IMR-90 (cell line): Measurements from ENCODE around the gene NR6A1. TPM values are rescaled to one million over a fixed set of nuclear protein-coding genes. Genes with fewer than 3 reads are reported as not detected.

ENCODE experiments used
- ATAC-seq: fragments of 200-7000 bp; cut with Tn5 transposase; 2 replicates; pipeline ENCODE4 v1.9.1; 2020; ENCODE audit warnings: low read depth, mild to moderate bottlenecking, moderate library complexity
- BruUV-seq: library from RNA; stranded (reverse); fragments of 400-500 nt; replicated peaks from 2 replicates; lab custom pipeline; 2021; lab: Mats Ljungman, UMichigan
- CTCF ChIA-PET: fragments of 300-600 bp; formaldehyde crosslinking; extraction: SDS; loops from one replicate; lab custom pipeline; 2021; ENCODE audit warnings: antibody characterized with exemption; lab: Yijun Ruan, JAX
- POLR2A ChIA-PET: fragments of 300-600 bp; sonication (Branson Sonifier 250); formaldehyde crosslinking; loops from one replicate; lab custom pipeline; 2022; ENCODE audit warnings: antibody characterized with exemption; ENCODE audit not compliant: unreplicated experiment; lab: Charles Lee
- DNase-seq: peaks from one replicate; pipeline ENCODE4 v3.0.0; 2013
- H2AFZ ChIP-seq: replicated peaks from 2 replicates; pipeline ENCODE3; 2013; ENCODE audit warnings: low read length, mild to moderate bottlenecking; ENCODE audit not compliant: poor library complexity
- H2AK5ac ChIP-seq: 2 replicates; pipeline ENCODE4 v1.6.1; 2013; ENCODE audit warnings: low read depth, low read length, inconsistent platforms
- H2AK9ac ChIP-seq: replicated peaks from 2 replicates; pipeline ENCODE3; 2013; ENCODE audit warnings: mild to moderate bottlenecking, low read depth, low read length, moderate library complexity; ENCODE audit not compliant: poor library complexity
- H2BK120ac ChIP-seq: 2 replicates; pipeline ENCODE4 v1.6.1; 2013; ENCODE audit warnings: low read depth, low read length, inconsistent platforms
- H2BK15ac ChIP-seq: 3 replicates; pipeline ENCODE4 v1.6.1; 2013; ENCODE audit warnings: low read depth, low read length, inconsistent platforms
- H2BK20ac ChIP-seq: 2 replicates; pipeline ENCODE4 v1.6.1; 2013; ENCODE audit warnings: low read depth, mild to moderate bottlenecking, inconsistent platforms, low read length, moderate library complexity
- H2BK5ac ChIP-seq: 2 replicates; pipeline ENCODE4 v1.6.1; 2013; ENCODE audit warnings: mild to moderate bottlenecking, low read depth, low read length, inconsistent platforms; ENCODE audit not compliant: poor library complexity, severe bottlenecking
- H3K14ac ChIP-seq: replicated peaks from 2 replicates; pipeline ENCODE4 v1.6.1; 2013; ENCODE audit warnings: low read depth, low read length, inconsistent platforms
- H3K18ac ChIP-seq: 2 replicates; pipeline ENCODE4 v1.6.1; 2013; ENCODE audit warnings: low read depth, low read length, control low read depth
- H3K23ac ChIP-seq: 2 replicates; pipeline ENCODE4 v1.6.1; 2013; ENCODE audit warnings: low read depth, low read length, inconsistent platforms
- H3K27ac ChIP-seq: 2 replicates; pipeline ENCODE4 v1.5.1; 2013; ENCODE audit warnings: mild to moderate bottlenecking, control low read depth, low read length; ENCODE audit not compliant: insufficient read depth
- H3K27me3 ChIP-seq: 2 replicates; pipeline ENCODE4 v1.6.1; 2013; ENCODE audit warnings: low read length; ENCODE audit not compliant: control insufficient read depth, insufficient read depth
- H3K36me3 ChIP-seq: 2 replicates; pipeline ENCODE4 v1.6.1; 2013; ENCODE audit warnings: low read length, mixed read lengths; ENCODE audit not compliant: control insufficient read depth, insufficient read depth
- H3K4ac ChIP-seq: 2 replicates; pipeline ENCODE4 v1.6.1; 2013; ENCODE audit warnings: low read depth, low read length, inconsistent platforms
- H3K4me1 ChIP-seq: 2 replicates; pipeline ENCODE4 v1.6.1; 2013; ENCODE audit warnings: low read length, mixed read lengths; ENCODE audit not compliant: control insufficient read depth, insufficient read depth
- H3K4me2 ChIP-seq: 2 replicates; pipeline ENCODE4 v1.6.1; 2013; ENCODE audit warnings: low read depth, mild to moderate bottlenecking, control low read depth, low read length, moderate library complexity
- H3K4me3 ChIP-seq: 2 replicates; pipeline ENCODE4 v1.5.1; 2013; ENCODE audit warnings: low read depth, mild to moderate bottlenecking, control low read depth, low read length, moderate library complexity; ENCODE audit not compliant: insufficient read depth
- H3K56ac ChIP-seq: 2 replicates; pipeline ENCODE4 v1.6.1; 2013; ENCODE audit warnings: low read length, inconsistent platforms; ENCODE audit not compliant: insufficient read depth; ENCODE audit errors: extremely low read depth
- H3K79me1 ChIP-seq, 2 experiments: 2 replicates each; pipeline ENCODE4 v1.6.1; 2013; ENCODE audit warnings: low read length in 2 of 2, inconsistent platforms in 1 of 2, low read depth in 1 of 2
- H3K9ac ChIP-seq: 2 replicates; pipeline ENCODE4 v1.6.1; 2013; ENCODE audit warnings: low read depth, low read length, control low read depth
- H3K9me1 ChIP-seq: 2 replicates; pipeline ENCODE4 v1.6.1; 2013; ENCODE audit warnings: low read length, inconsistent platforms; ENCODE audit not compliant: insufficient read depth
- H3K9me3 ChIP-seq: 2 replicates; pipeline ENCODE4 v1.6.1; 2013; ENCODE audit warnings: low read length; ENCODE audit not compliant: control insufficient read depth, insufficient read depth
- H4K20me1 ChIP-seq: 2 replicates; pipeline ENCODE4 v1.6.1; 2013; ENCODE audit warnings: low read length, inconsistent platforms; ENCODE audit not compliant: insufficient read depth
- H4K5ac ChIP-seq: 2 replicates; pipeline ENCODE4 v1.6.1; 2013; ENCODE audit warnings: mild to moderate bottlenecking, low read depth, low read length, control low read depth
- H4K8ac ChIP-seq, 2 experiments: 2 replicates each; pipeline ENCODE4 v1.6.1; 2013; ENCODE audit warnings: low read depth in 2 of 2, low read length in 2 of 2, control low read depth in 1 of 2, inconsistent platforms in 1 of 2
- H4K91ac ChIP-seq: 2 replicates; pipeline ENCODE4 v1.6.1; 2013; ENCODE audit warnings: low read depth, low read length, inconsistent platforms; ENCODE audit not compliant: insufficient read depth
- CHD1 ChIP-seq: IDR thresholded peaks from 2 replicates; pipeline ENCODE4 v1.6.1; 2012; ENCODE audit warnings: low read depth, low read length, improper control_type of control experiment
- CTCF ChIP-seq: conservative IDR thresholded peaks from 2 replicates; pipeline ENCODE4 v1.5.1; 2012; ENCODE audit warnings: mild to moderate bottlenecking, low read depth, low read length, improper control_type of control experiment
- FOS ChIP-seq: fragments of 150-350 bp; IDR thresholded peaks from 2 replicates; pipeline ENCODE4 v1.6.1; 2016; ENCODE audit warnings: low read depth, low read length
- MAFK ChIP-seq: IDR thresholded peaks from 2 replicates; pipeline ENCODE4 v1.6.1; 2012; ENCODE audit warnings: low read depth, low read length, improper control_type of control experiment
- MAZ ChIP-seq: IDR thresholded peaks from 2 replicates; pipeline ENCODE4 v1.6.1; 2012; ENCODE audit warnings: low read depth, mild to moderate bottlenecking, low read length, improper control_type of control experiment, moderate library complexity, borderline replicate concordance
- NFE2L2 ChIP-seq: fragments of 150-350 bp; IDR thresholded peaks from 2 replicates; pipeline ENCODE4 v1.6.1; 2016; ENCODE audit warnings: low read depth, mild to moderate bottlenecking, low read length
- POLR2A ChIP-seq: IDR thresholded peaks from 2 replicates; pipeline ENCODE4 v1.6.1; 2012; ENCODE audit warnings: mild to moderate bottlenecking, low read depth, low read length
- RAD21 ChIP-seq: IDR thresholded peaks from 2 replicates; pipeline ENCODE4 v1.6.1; 2012; ENCODE audit warnings: low read length, improper control_type of control experiment
- RFX5 ChIP-seq: IDR thresholded peaks from 2 replicates; pipeline ENCODE4 v1.8.0; 2012; ENCODE audit warnings: low read depth, mild to moderate bottlenecking, low read length, moderate library complexity
- SMC3 ChIP-seq: fragments of 150-350 bp; IDR thresholded peaks from 2 replicates; pipeline ENCODE4 v1.6.1; 2016; ENCODE audit warnings: low read depth, mild to moderate bottlenecking, antibody characterized with exemption, low read length, moderate library complexity
- USF2 ChIP-seq: fragments of 150-350 bp; IDR thresholded peaks from 2 replicates; pipeline ENCODE4 v1.6.1; 2017; ENCODE audit warnings: mild to moderate bottlenecking, antibody characterized with exemption, low read length, low read depth
- WGBS, 2 experiments: methylation state at CpG; one replicate each; pipeline versions ENCODE4 v1.1.5 to v1.1.7; 2013; ENCODE audit warnings: missing lambda C conversion rate in 2 of 2; ENCODE audit not compliant: insufficient read length in 1 of 2; ENCODE audit errors: extremely low coverage in 2 of 2; 5-methylcytosine and 5-hydroxymethylcytosine counted together
- dilution Hi-C: fragments of 300-500 bp; cut with HindIII; formaldehyde crosslinking; loops from one replicate; pipeline ENCODE4 v1.14.3; 2018; ENCODE audit warnings: low sequenced_read_pairs; ENCODE audit not compliant: unreplicated experiment
- in situ Hi-C: fragments of 300-500 bp; cut with MboI; formaldehyde crosslinking; loops from 3 replicates; pipeline ENCODE4 v1.14.3; 2019; ENCODE audit warnings: low sequenced_read_pairs, inconsistent platforms, mixed read lengths
- intact Hi-C: fragments of 100-400 bp; cut with micrococcal nuclease; formaldehyde crosslinking; loops from 2 replicates; pipeline ENCODE4 v1.10.0; 2022
- polyA plus RNA-seq, 3 experiments: library from polyadenylated mRNA; depleted of rRNA; stranded (reverse); fragments of >200 nt; gene quantifications; 2 replicates each; pipeline ENCODE4 v1.2.3, GENCODE V29; 2012; ENCODE audit warnings: low replicate concordance in 1 of 3
- total RNA-seq: library from RNA; depleted of rRNA; stranded (reverse); fragments of >200 nt; gene quantifications from 2 replicates; pipeline ENCODE4 v1.2.3, GENCODE V29; 2012

Gene NR6A1
- total and polyA plus RNA-seq, 2 of the 4 experiments (the other 2 are of a cell fraction): 0.14 to 0.36 TPM

GRCh38 chr9:124495126-124496074 is 275.7 kb downstream of the NR6A1 start:
- Histone ChIP-seq H2AK5ac (no peak overlapping the region), H2AK9ac (no peak overlapping the region), H2BK120ac (no peak overlapping the region), H3K27me3 (peaks cover 78% of the 10 kb centered on the region), H2AFZ (no peak overlapping the region), H3K9me3 (no peaks in the 10 kb centered on the region), H4K5ac (no peak overlapping the region), H4K8ac (no peak overlapping the region), H3K79me1 (no peaks in the 10 kb centered on the region), H4K20me1 (no peaks in the 10 kb centered on the region), H3K4me3 (no peak overlapping the region), H3K9me1 (no peaks in the 10 kb centered on the region), H2BK15ac (no peak overlapping the region), H3K18ac (no peak overlapping the region), H3K56ac (no peak overlapping the region), H3K9ac (no peak overlapping the region), H4K91ac (no peak overlapping the region), H3K14ac (no peak overlapping the region), H3K27ac (no peak overlapping the region), H3K4me2 (no peak overlapping the region), H3K4ac (no peak overlapping the region), H2BK5ac (no peak overlapping the region), H3K4me1 (no peaks in the 10 kb centered on the region), H2BK20ac (no peak overlapping the region), H3K36me3 (no peaks in the 10 kb centered on the region), H3K23ac (no peak overlapping the region)
- in situ Hi-C loops (no loop called here), intact Hi-C loops (no loop called here), dilution Hi-C loops (no loop called here)
- 72% methylated on average over 13 of the region's 31 CpGs; no CpG with 5 or more reads in 1 of the 2 experiments for WGBS, 2 experiments
- CTCF ChIA-PET: no interaction called here
- TF ChIP-seq MAZ: no peak
- no peak for TF ChIP-seq USF2
- TF ChIP-seq CTCF: no peak
- TF ChIP-seq RFX5: no peak
- no peak for TF ChIP-seq CHD1
- TF ChIP-seq SMC3: no peak
- no peak for TF ChIP-seq FOS
- no peak for TF ChIP-seq MAFK
- no peak for TF ChIP-seq NFE2L2
- TF ChIP-seq RAD21: no peak
- no peak for TF ChIP-seq POLR2A
- no TSS peak for BruUV-seq
- POLR2A ChIA-PET: no interaction called here
- ATAC-seq: no peak
- no peak for DNase-seq
